Prostate gland (tissue), 2 donors: ENCODE measurements around the gene PTK6. TPM values are rescaled to one million over a fixed set of nuclear protein-coding genes. Genes with fewer than 3 reads are reported as not detected.

ENCODE experiments used
- DNase-seq: peaks from one replicate; pipeline ENCODE4 v3.0.0-alpha.2; 2019; ENCODE audit warnings: low spot score
- H3K27ac ChIP-seq, 2 donors: fragments of 200-600 bp; sonication (generic); 2 replicates each; pipeline ENCODE4 v1.5.1; 2017 to 2019
- H3K27me3 ChIP-seq: fragments of 200-600 bp; sonication (generic); replicated peaks from 2 replicates; pipeline ENCODE4 v1.5.1; 2019; ENCODE audit not compliant: insufficient read depth
- H3K36me3 ChIP-seq, 2 donors: fragments of 200-600 bp; sonication (generic); 1 replicate in 1 of 2; 2 replicates in 1 of 2; pipeline versions ENCODE4 v1.5.1 to v1.8.1; 2017 to 2019
- H3K4me1 ChIP-seq: fragments of 200-600 bp; sonication (generic); replicated peaks from 2 replicates; pipeline ENCODE4 v1.5.1; 2019
- H3K4me3 ChIP-seq, 2 donors: fragments of 200-600 bp; sonication (generic); 2 replicates each; pipeline ENCODE4 v1.5.1; 2017 to 2019
- H3K9me3 ChIP-seq: fragments of 200-600 bp; sonication (generic); 2 replicates; pipeline ENCODE4 v1.5.1; 2017
- CTCF ChIP-seq, 4 experiments: fragments of 200-600 bp in 2 of 4; fragments of 450-650 bp in 2 of 4; sonication (generic) in 2 of 4; IDR thresholded peaks; 1 replicate in 3 of 4; 2 replicates in 1 of 4; pipeline ENCODE4 v1.5.1; 2016 to 2019; ENCODE audit warnings: antibody characterized with exemption in 4 of 4, mild to moderate bottlenecking in 2 of 4, moderate library complexity in 2 of 4
- POLR2A ChIP-seq: fragments of 450-650 bp; IDR thresholded peaks from one replicate; pipeline ENCODE4 v1.6.1; 2016; ENCODE audit warnings: antibody characterized with exemption, mild to moderate bottlenecking
- POLR2AphosphoS5 ChIP-seq: sonication (generic); formaldehyde crosslinking; IDR thresholded peaks from one replicate; pipeline ENCODE4 v1.6.1; 2017; ENCODE audit warnings: antibody characterized with exemption
- WGBS: methylation state at CpG from one replicate; pipeline ENCODE4 v1.1.5; 2018; 5-methylcytosine and 5-hydroxymethylcytosine counted together
- intact Hi-C: fragments of 100-400 bp; cut with DNase I; formaldehyde crosslinking; loops from one replicate; pipeline ENCODE4 v1.14.2; 2022
- total RNA-seq, 2 donors: library from RNA; depleted of rRNA; stranded (reverse); fragments of >200 nt; gene quantifications; one replicate each; pipeline ENCODE4 v1.1.0, GENCODE V29; 2016

Gene PTK6
- total RNA-seq, 2 donors from 2014 or later, result 0.77 to 1.1 TPM

GRCh38 chr20:63563225-63563935 lies 26.2 kb upstream of the PTK6 start:
- H3K4me1 ChIP-seq, result no peaks in the 10 kb centered on the region
- DNase-seq, result no peak
- H3K27me3 ChIP-seq, result no peaks in the 10 kb centered on the region
- no peak for TF ChIP-seq POLR2A
- TF ChIP-seq CTCF (IDR thresholded peaks at IDR 0.05), result no peak
- no peak for TF ChIP-seq POLR2AphosphoS5
- H3K4me3 ChIP-seq, result no peak overlapping the region
- WGBS, result 92% methylated on average over 39 of the region's 55 CpGs
- H3K9me3 ChIP-seq, result no peaks in the 10 kb centered on the region
- intact Hi-C loops, result no loop called here
- peaks cover 4 to 5% of the 10 kb centered on the region in 2 donors for H3K36me3 ChIP-seq
- no peak overlapping the region for H3K27ac ChIP-seq

DNA sequence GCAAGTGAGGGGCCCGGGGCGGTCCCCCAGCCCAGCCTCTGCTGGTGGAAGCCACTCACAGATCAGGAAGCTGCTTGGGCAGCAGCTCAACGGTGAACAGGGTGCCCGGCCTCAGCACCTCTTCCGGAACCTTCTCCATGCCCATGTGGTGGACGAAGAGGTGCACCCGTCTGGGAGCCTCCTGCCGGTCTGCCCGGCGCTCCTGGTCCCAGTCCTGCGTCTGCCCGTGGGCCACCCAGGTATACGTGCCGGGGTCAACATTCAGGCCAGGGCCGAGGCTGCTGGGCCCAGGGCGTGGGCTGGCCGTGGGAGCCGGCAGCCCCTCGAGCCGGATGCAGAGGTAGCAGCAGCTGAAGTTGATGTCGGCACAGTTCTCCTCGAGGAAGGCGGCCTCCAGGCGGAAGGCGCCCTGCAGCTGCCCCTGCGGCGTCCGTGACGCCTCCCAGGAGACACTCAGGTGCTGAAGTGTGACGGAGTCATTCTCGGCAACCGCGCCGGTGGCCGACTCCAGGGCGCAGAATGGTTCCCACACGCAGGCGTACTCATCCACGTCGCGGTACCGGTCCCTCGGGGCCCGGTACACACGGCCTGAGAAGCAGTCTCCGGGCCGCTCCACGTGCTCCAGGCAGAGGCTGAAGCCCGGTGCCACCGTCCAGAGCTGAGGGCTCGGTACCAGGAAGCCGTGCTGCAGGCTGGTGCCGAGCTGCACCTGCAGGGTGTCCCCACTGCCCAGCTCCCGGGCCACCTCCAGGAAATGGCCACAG lies 25.5 kb upstream of the PTK6 start:
- H3K9me3 ChIP-seq, result no peaks in the 10 kb centered on the region
- 95% methylated on average over 50 of the region's 54 CpGs for WGBS
- TF ChIP-seq CTCF (IDR thresholded peaks at IDR 0.05) (no peak), POLR2A (no peak), POLR2AphosphoS5 (no peak)
- intact Hi-C loops, result no loop called here
- H3K27ac ChIP-seq, result no peak overlapping the region
- H3K36me3 ChIP-seq, result peaks cover 4 to 5% of the 10 kb centered on the region in 2 donors
- H3K4me3 ChIP-seq, result no peak overlapping the region
- no peak for DNase-seq
- H3K27me3 ChIP-seq, result no peaks in the 10 kb centered on the region
- no peaks in the 10 kb centered on the region for H3K4me1 ChIP-seq

- intact Hi-C loops, result no loop called here
- H3K9me3 ChIP-seq, result no peaks in the 10 kb centered on the region
- no peak overlapping the region for H3K4me3 ChIP-seq
- no peak for TF ChIP-seq CTCF (IDR thresholded peaks at IDR 0.05)
- TF ChIP-seq POLR2A, result no peak
- no peak for TF ChIP-seq POLR2AphosphoS5
- H3K36me3 ChIP-seq, result peaks cover 4 to 5% of the 10 kb centered on the region in 2 donors
- H3K27ac ChIP-seq, result no peak overlapping the region
- no peaks in the 10 kb centered on the region for H3K4me1 ChIP-seq
- no peak for DNase-seq
- H3K27me3 ChIP-seq, result no peaks in the 10 kb centered on the region
- 92% methylated on average over 32 of the region's 36 CpGs for WGBS
Measured at GRCh38 chr20:63561624-63562396, 24.6 kb upstream of the PTK6 start.

GRCh38 chr20:63560856-63561609 lies 23.9 kb upstream of the PTK6 start:
- Histone ChIP-seq H3K4me1 (no peaks in the 10 kb centered on the region), H3K4me3 (no peak overlapping the region), H3K36me3 (peaks cover 4 to 5% of the 10 kb centered on the region in 2 donors), H3K27ac (no peak overlapping the region), H3K9me3 (no peaks in the 10 kb centered on the region), H3K27me3 (no peaks in the 10 kb centered on the region)
- WGBS, result 89% methylated on average over 26 of the region's 26 CpGs
- TF ChIP-seq POLR2A (no peak), POLR2AphosphoS5 (no peak), CTCF (IDR thresholded peaks at IDR 0.05) (no peak)
- no peak for DNase-seq
- intact Hi-C loops, result no loop called here
